ENCODE data around the gene SORD. TPM values are rescaled to one million over a fixed set of nuclear protein-coding genes. Genes with fewer than 3 reads are reported as not detected.
"Not testable (repeated sequence)": the region's sequence is repeated elsewhere in the genome, so short reads cannot be mapped to it uniquely, and the experiment has no call there.

Gene SORD
- total and polyA plus RNA-seq, 9 of the 15 experiments (the other 6 are each of a cell fraction or from before 2014, with no cell fraction given) = 5.9 to 79.2 (median 29.6) TPM

GRCh38 chr15:45031522-45032028, 8.6 kb downstream of the SORD start:
- BruUV-seq (replicated peaks) = not testable (repeated sequence)
- WGBS (ENCODE audit: insufficient coverage, low coverage, missing lambda C conversion rate) = 60% methylated on average over 1 of the region's 4 CpGs

GRCh38 chr15:45032501-45032900, 9.5 kb downstream of the SORD start:
- H3K79me2 ChIP-seq (ENCODE audit: control insufficient read depth, insufficient read depth, low read length); intact Hi-C loops (cut with micrococcal nuclease): not testable (repeated sequence)

More at GRCh38 chr15:45031522-45032028, 8.6 kb downstream of the SORD start:
- peak; percentile 77 for ATAC-seq
- FAIRE-seq = peak; percentile 98
- CTCF ChIA-PET (ENCODE audit: low intra/inter-chr PET ratio); H3K27me3 ChIP-seq (ENCODE audit: control insufficient read depth in 2 of 2, insufficient read depth in 2 of 2, low read length in 2 of 2); H3K9me3 ChIP-seq (replicated peaks; ENCODE audit: control insufficient read depth, insufficient read depth, low read depth, low read length); in situ Hi-C loops (cut with MboI); intact Hi-C loops (cut with micrococcal nuclease); DNase-seq (ENCODE audit: extremely low read depth in 1 of 4, low spot score in 3 of 4); H3K9me1 ChIP-seq (ENCODE audit: control insufficient read depth, insufficient read depth, low read length); POLR2A ChIA-PET; H4K20me1 ChIP-seq (replicated peaks; ENCODE audit: control insufficient read depth, insufficient read depth, low read length); H3K9ac ChIP-seq (ENCODE audit: insufficient read depth in 1 of 2, low read depth in 2 of 2, low read length in 2 of 2); H2AFZ ChIP-seq (ENCODE audit: low read depth, low read length); H3K4me3 ChIP-seq: not testable (repeated sequence)
- Histone ChIP-seq H3K79me2 (ENCODE audit: control insufficient read depth, insufficient read depth, low read length) (peaks cover 16% of the 10 kb centered on the region), H3K4me1 (replicated peaks in 1 of 2; ENCODE audit: control insufficient read depth in 2 of 2, insufficient read depth in 2 of 2, low read length in 2 of 2) (peaks cover 8 to 21% of the 10 kb centered on the region in 2 experiments; a peak in 4 of 5 replicates), H3K27ac (ENCODE audit: extremely low read depth, low read depth, low read length) (peak overlapping the region; percentile 23; the same call in 1 of the 3 replicates), H3K36me3 (ENCODE audit: control insufficient read depth, insufficient read depth, low read length) (peaks cover 30% of the 10 kb centered on the region), H3K4me2 (ENCODE audit: insufficient read depth, low read length) (peak overlapping the region; percentile 3; the same call in 1 of the 2 replicates)
- TF ChIP-seq TRIM24 (IDR thresholded peaks at IDR 0.05) = 0 out of 4 replicates have a peak, but pooled peaks of 1 of the 2 experiments have one; percentile 29
- TF ChIP-seq CBFA2T3 (IDR thresholded peaks at IDR 0.05) = peak; percentile 75
- TF ChIP-seq CXXC5 (CRISPR knock-in tag; IDR thresholded peaks at IDR 0.05) = peak; percentile 4; the same call in 1 of the 2 replicates
- TF ChIP-seq ARID1B (IDR thresholded peaks at IDR 0.05) = peak; percentile 51
- TF ChIP-seq CBFA2T2 (conservative IDR thresholded peaks at IDR 0.05) = peak; percentile 50
- 0 out of 2 replicates have a peak, but pooled peaks have one; percentile 42 for TF ChIP-seq CREB3 (tag; conservative IDR thresholded peaks at IDR 0.05; ENCODE audit: low read depth)
- TF ChIP-seq C11orf30 (IDR thresholded peaks at IDR 0.05; ENCODE audit: low read depth) = 0 out of 2 replicates have a peak, but pooled peaks have one; percentile 27
- TF ChIP-seq DPF2 (IDR thresholded peaks at IDR 0.05) = peak; percentile 47; the same call in 1 of the 2 replicates
- TF ChIP-seq ZNF316 (IDR thresholded peaks at IDR 0.05) = peak; percentile 36; the same call in 1 of the 2 replicates
- TF ChIP-seq TAL1 (IDR thresholded peaks at IDR 0.05) = peak; percentile 46; the same call in 1 of the 2 replicates

GRCh38 chr15:45034087-45034486, 11.1 kb downstream of the SORD start:
- H3K9me1 ChIP-seq (ENCODE audit: control insufficient read depth, insufficient read depth, low read length); BruUV-seq (replicated peaks); H3K9ac ChIP-seq (ENCODE audit: insufficient read depth in 1 of 2, low read depth in 2 of 2, low read length in 2 of 2); intact Hi-C loops (cut with micrococcal nuclease); CTCF ChIA-PET (ENCODE audit: low intra/inter-chr PET ratio); H3K4me3 ChIP-seq; H3K9me3 ChIP-seq (replicated peaks; ENCODE audit: control insufficient read depth, insufficient read depth, low read depth, low read length); H3K4me1 ChIP-seq (replicated peaks in 1 of 2; ENCODE audit: control insufficient read depth in 2 of 2, insufficient read depth in 2 of 2, low read length in 2 of 2); H3K4me2 ChIP-seq (ENCODE audit: insufficient read depth, low read length); DNase-seq (ENCODE audit: extremely low read depth in 1 of 4, low spot score in 3 of 4); H3K79me2 ChIP-seq (ENCODE audit: control insufficient read depth, insufficient read depth, low read length); POLR2A ChIA-PET; H4K20me1 ChIP-seq (replicated peaks; ENCODE audit: control insufficient read depth, insufficient read depth, low read length); H3K27ac ChIP-seq (ENCODE audit: extremely low read depth, low read depth, low read length); H2AFZ ChIP-seq (ENCODE audit: low read depth, low read length); FAIRE-seq; in situ Hi-C loops (cut with MboI); ATAC-seq; H3K27me3 ChIP-seq (ENCODE audit: control insufficient read depth in 2 of 2, insufficient read depth in 2 of 2, low read length in 2 of 2): not testable (repeated sequence)
- H3K36me3 ChIP-seq (ENCODE audit: control insufficient read depth, insufficient read depth, low read length) = peaks cover 21% of the 10 kb centered on the region
- 80% methylated on average over 2 of the region's 4 CpGs for WGBS (ENCODE audit: insufficient coverage, low coverage, missing lambda C conversion rate)

More at GRCh38 chr15:45032501-45032900, 9.5 kb downstream of the SORD start:
- H3K4me1 ChIP-seq (replicated peaks in 1 of 2; ENCODE audit: control insufficient read depth in 2 of 2, insufficient read depth in 2 of 2, low read length in 2 of 2) = peaks cover 8 to 12% of the 10 kb centered on the region in 2 experiments; a peak in 4 of 5 replicates
- H3K9ac ChIP-seq (ENCODE audit: insufficient read depth in 1 of 2, low read depth in 2 of 2, low read length in 2 of 2); H3K4me2 ChIP-seq (ENCODE audit: insufficient read depth, low read length); ATAC-seq; in situ Hi-C loops (cut with MboI); H3K27me3 ChIP-seq (ENCODE audit: control insufficient read depth in 2 of 2, insufficient read depth in 2 of 2, low read length in 2 of 2); CTCF ChIA-PET (ENCODE audit: low intra/inter-chr PET ratio); H3K4me3 ChIP-seq; FAIRE-seq; POLR2A ChIA-PET; BruUV-seq (replicated peaks); H4K20me1 ChIP-seq (replicated peaks; ENCODE audit: control insufficient read depth, insufficient read depth, low read length); H3K9me3 ChIP-seq (replicated peaks; ENCODE audit: control insufficient read depth, insufficient read depth, low read depth, low read length); H3K27ac ChIP-seq (ENCODE audit: extremely low read depth, low read depth, low read length); H3K9me1 ChIP-seq (ENCODE audit: control insufficient read depth, insufficient read depth, low read length); H2AFZ ChIP-seq (ENCODE audit: low read depth, low read length); DNase-seq (ENCODE audit: extremely low read depth in 1 of 4, low spot score in 3 of 4): not testable (repeated sequence)
- no CpG with 5 or more reads among the region's 2 CpGs for WGBS (ENCODE audit: insufficient coverage, low coverage, missing lambda C conversion rate)
- peaks cover 25% of the 10 kb centered on the region for H3K36me3 ChIP-seq (ENCODE audit: control insufficient read depth, insufficient read depth, low read length)

All from K562 (cell line).